Stomach (tissue), 9 donors: ENCODE results near the gene SORL1. TPM values are rescaled to one million over a fixed set of nuclear protein-coding genes. Genes with fewer than 3 reads are reported as not detected.

Experiments
- DNase-seq, 2 donors: peaks; one replicate each; pipeline versions ENCODE4 v3.0.0 to v3.0.0-alpha.2; 2013 to 2019
- H3K27ac ChIP-seq, 5 donors: fragments of 200-600 bp in 4 of 5; sonication (generic) in 4 of 5; one replicate each; pipeline ENCODE4 v1.5.1; 2013 to 2019; ENCODE audit warnings: mild to moderate bottlenecking in 1 of 5, moderate library complexity in 1 of 5
- H3K27me3 ChIP-seq, 3 donors: fragments of 200-600 bp; sonication (generic); one replicate each; pipeline ENCODE4 v1.5.1; 2017 to 2019; ENCODE audit warnings: mixed run types in 1 of 3
- H3K36me3 ChIP-seq, 4 donors: fragments of 200-600 bp; sonication (generic); 1 replicate in 3 of 4; 2 replicates in 1 of 4; pipeline ENCODE4 v1.5.1; 2016 to 2019
- H3K4me1 ChIP-seq, 4 donors: fragments of 200-600 bp; sonication (generic); one replicate each; pipeline ENCODE4 v1.5.1; 2016 to 2019
- H3K4me3 ChIP-seq, 4 donors: fragments of 200-600 bp; sonication (generic) in 3 of 4; one replicate each; pipeline ENCODE4 v1.5.1; 2016 to 2019; ENCODE audit warnings: mild to moderate bottlenecking in 1 of 4
- H3K9me3 ChIP-seq, 4 donors: fragments of 200-600 bp; sonication (generic); one replicate each; pipeline ENCODE4 v1.5.1; 2016 to 2019
- EP300 ChIP-seq: sonication (generic); formaldehyde crosslinking; IDR thresholded peaks from one replicate; pipeline ENCODE4 v1.6.1; 2017; ENCODE audit warnings: antibody characterized with exemption
- POLR2A ChIP-seq, 4 donors: fragments of 450-650 bp; IDR thresholded peaks; one replicate each; pipeline ENCODE4 v1.6.1; 2016; ENCODE audit warnings: antibody characterized with exemption in 4 of 4, control low read depth in 2 of 4, mild to moderate bottlenecking in 1 of 4, moderate library complexity in 1 of 4
- POLR2AphosphoS5 ChIP-seq, 3 donors: sonication (generic); formaldehyde crosslinking; IDR thresholded peaks; one replicate each; pipeline ENCODE4 v1.6.1; 2016; ENCODE audit warnings: antibody characterized with exemption in 3 of 3
- WGBS, 5 donors: extraction: QIAGEN DNeasy Blood & Tissue Kit in 3 of 5; methylation state at CpG; one replicate each; pipeline versions ENCODE4 v1.1.5 to v1.1.7; 2013 to 2018; 5-methylcytosine and 5-hydroxymethylcytosine counted together
- intact Hi-C: fragments of 100-400 bp; cut with DNase I; formaldehyde crosslinking; loops from one replicate; pipeline ENCODE4 v1.15.1; 2023; ENCODE audit warnings: low total_unique reads
- polyA plus RNA-seq, 3 donors: library from polyadenylated mRNA; stranded (reverse); fragments of 200-250 nt; gene quantifications; one replicate each; pipeline ENCODE4 v1.2.3, GENCODE V29; 2013
- total RNA-seq, 5 donors: library from RNA; depleted of rRNA; stranded (reverse); fragments of >200 nt; gene quantifications; one replicate each; pipeline versions ENCODE4 v1.1.0 to v1.2.3, GENCODE V29; 2014 to 2016
- TF ChIP-seq, protein P1 (sequence below), 7 experiments: fragments of 450-650 bp in 4 of 7; fragments of 200-600 bp in 3 of 7; sonication (generic) in 3 of 7; IDR thresholded peaks; one replicate each; pipeline ENCODE4 v1.5.1; 2016 to 2019; ENCODE audit warnings: antibody characterized with exemption in 7 of 7, control low read depth in 2 of 7, mild to moderate bottlenecking in 1 of 7
- donor health status: healthy with polysubstance abuse.
- donor health status: Bipolar disorder and iron deficiency.
- donor health status: healthy.

Gene SORL1
- total and polyA plus RNA-seq, 8 donors, result 0.76 to 161 (median 18.2) TPM

DNA sequence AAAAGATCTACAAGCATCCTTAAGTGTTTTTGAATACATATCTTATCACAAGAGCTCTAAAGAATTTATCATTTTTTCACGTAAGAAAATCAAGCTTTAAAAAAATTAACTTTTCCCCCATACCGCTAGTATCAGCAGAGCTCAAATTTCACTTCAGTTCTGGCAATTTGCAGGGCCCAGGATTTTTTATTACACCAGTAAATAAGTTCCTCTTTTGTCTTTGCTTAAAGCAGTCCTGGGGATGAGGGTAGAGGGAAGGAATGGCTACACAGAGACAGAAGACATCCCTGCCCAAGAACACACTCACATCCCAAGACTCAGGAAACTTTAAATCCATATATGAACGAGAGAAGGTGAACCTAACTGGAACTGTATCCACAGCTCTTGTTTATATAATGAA is 22.6 kb upstream of the SORL1 start:
- TF ChIP-seq POLR2A (IDR thresholded peaks at IDR 0.05), result no peak
- TF ChIP-seq POLR2AphosphoS5 (IDR thresholded peaks at IDR 0.05), result no peak
- TF ChIP-seq EP300, result no peak
- WGBS, 5 donors, result 32 to 43% (median 39%) methylated on average over 3 of the region's 3 CpGs
- H3K27ac ChIP-seq, result no peak overlapping the region

GRCh38 chr11:121431820-121432526 is 20.1 kb upstream of the SORL1 start:
- no peak overlapping the region for H3K4me3 ChIP-seq
- H3K27ac ChIP-seq, result no peak overlapping the region
- H3K36me3 ChIP-seq, result no peaks in the 10 kb centered on the region
- H3K4me1 ChIP-seq, result peaks cover 0 to 8% (median 6%) of the 10 kb centered on the region in 4 donors
- H3K9me3 ChIP-seq, result no peaks in the 10 kb centered on the region
- 72 to 80% (median 77%) methylated on average over 4 of the region's 4 CpGs for WGBS, 5 donors
- TF ChIP-seq POLR2AphosphoS5 (IDR thresholded peaks at IDR 0.05), result no peak
- TF ChIP-seq POLR2A (IDR thresholded peaks at IDR 0.05), result no peak
- TF ChIP-seq EP300, result no peak
- TF ChIP-seq, protein P1, sequence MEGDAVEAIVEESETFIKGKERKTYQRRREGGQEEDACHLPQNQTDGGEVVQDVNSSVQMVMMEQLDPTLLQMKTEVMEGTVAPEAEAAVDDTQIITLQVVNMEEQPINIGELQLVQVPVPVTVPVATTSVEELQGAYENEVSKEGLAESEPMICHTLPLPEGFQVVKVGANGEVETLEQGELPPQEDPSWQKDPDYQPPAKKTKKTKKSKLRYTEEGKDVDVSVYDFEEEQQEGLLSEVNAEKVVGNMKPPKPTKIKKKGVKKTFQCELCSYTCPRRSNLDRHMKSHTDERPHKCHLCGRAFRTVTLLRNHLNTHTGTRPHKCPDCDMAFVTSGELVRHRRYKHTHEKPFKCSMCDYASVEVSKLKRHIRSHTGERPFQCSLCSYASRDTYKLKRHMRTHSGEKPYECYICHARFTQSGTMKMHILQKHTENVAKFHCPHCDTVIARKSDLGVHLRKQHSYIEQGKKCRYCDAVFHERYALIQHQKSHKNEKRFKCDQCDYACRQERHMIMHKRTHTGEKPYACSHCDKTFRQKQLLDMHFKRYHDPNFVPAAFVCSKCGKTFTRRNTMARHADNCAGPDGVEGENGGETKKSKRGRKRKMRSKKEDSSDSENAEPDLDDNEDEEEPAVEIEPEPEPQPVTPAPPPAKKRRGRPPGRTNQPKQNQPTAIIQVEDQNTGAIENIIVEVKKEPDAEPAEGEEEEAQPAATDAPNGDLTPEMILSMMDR (IDR thresholded peaks at IDR 0.05), result no peak
- intact Hi-C loops, result no loop called here
- DNase-seq, result no peak
- peaks cover 0 to 14% (median 0%) of the 10 kb centered on the region in 3 donors for H3K27me3 ChIP-seq

More for the DNA sequence above, 22.6 kb upstream of the SORL1 start:
- Histone ChIP-seq H3K4me1 (peaks cover 0 to 12% (median 9%) of the 10 kb centered on the region in 4 donors), H3K4me3 (no peak overlapping the region), H3K9me3 (no peaks in the 10 kb centered on the region), H3K27me3 (peaks cover 0 to 16% (median 0%) of the 10 kb centered on the region in 3 donors), H3K36me3 (no peaks in the 10 kb centered on the region)
- intact Hi-C loops, result no loop called here
- no peak for DNase-seq

DNA sequence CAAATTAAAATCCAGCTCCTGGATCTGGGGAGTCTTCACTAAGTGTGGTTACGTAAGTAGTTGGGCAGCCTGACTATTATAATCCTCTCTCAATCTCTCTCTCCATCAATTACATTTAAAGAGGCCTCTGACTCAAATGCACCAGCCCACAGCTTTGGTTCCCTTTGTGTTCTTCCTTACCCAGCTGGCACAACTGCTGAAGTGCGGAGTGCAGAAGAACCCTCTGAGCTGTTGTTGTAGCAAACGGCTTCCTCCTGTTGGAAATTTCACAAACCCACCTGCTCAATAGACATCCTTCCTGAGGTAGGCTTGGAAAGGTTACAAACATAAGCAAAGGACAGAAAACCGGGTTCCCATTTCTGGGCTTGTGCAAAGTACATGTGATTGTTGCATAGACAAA is 17.0 kb upstream of the SORL1 start:
- Histone ChIP-seq H3K9me3 (no peaks in the 10 kb centered on the region), H3K4me3 (no peak overlapping the region), H3K4me1 (peaks cover 0 to 13% (median 0%) of the 10 kb centered on the region in 4 donors), H3K27me3 (no peaks in the 10 kb centered on the region), H3K27ac (peak overlapping the region in 2 of 5 donors; percentile 49 to 50), H3K36me3 (no peaks in the 10 kb centered on the region)
- DNase-seq, result no peak
- WGBS, 5 donors, result 60 to 79% (median 68%) methylated on average over 4 of the region's 4 CpGs
- intact Hi-C loops, result no loop called here
- TF ChIP-seq POLR2A (IDR thresholded peaks at IDR 0.05), result no peak
- TF ChIP-seq, protein P1 (IDR thresholded peaks at IDR 0.05), result no peak
- TF ChIP-seq POLR2AphosphoS5 (IDR thresholded peaks at IDR 0.05), result no peak
- TF ChIP-seq EP300, result no peak

DNA sequence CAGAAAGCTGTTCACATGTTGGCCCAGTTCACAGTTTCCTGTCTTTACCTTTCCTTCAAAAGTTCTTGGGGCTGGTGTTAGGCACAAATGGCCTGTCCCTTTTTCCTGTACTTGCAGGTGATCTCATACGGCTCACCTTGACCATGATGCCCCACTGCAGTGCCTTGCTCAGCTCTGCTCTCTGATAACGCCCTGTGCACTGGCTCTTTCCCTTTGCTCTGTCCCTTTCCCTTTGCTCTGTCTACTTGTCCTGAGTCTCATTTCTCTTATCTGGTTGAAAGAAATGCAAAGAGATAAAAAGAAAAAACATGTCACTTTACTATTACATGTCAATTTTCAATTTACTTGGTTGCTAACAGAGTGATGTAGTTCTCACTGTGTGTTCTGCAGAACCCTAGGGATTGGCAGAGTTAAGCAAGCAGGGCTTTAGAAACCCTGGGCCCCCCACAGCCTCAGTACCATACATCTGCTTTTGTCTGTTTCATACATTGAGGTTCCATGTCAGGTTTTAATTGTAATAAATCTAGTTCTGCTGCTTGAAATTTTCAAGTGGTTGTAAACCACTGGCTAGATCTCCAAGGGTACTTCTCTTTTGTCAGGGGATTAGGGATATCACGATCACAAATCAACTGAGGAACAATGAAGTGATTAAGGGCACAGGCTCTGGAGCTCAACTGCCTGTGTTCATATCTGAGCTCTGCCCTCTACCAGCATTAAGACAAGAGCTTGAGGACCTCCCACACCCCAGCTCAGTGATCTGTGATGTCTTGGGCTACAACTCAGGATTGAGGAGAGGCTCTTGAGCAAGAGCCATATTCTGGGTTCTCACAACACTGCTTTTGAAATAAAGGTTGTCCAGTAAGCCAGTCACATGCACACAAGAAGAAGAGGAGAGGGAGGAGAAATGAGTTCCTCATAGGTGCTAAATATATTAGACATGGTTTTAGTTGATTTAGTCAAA is 16.3 kb upstream of the SORL1 start:
- intact Hi-C loops, result no loop called here
- H3K36me3 ChIP-seq, result no peaks in the 10 kb centered on the region
- 76 to 82% (median 78%) methylated on average over 3 of the region's 3 CpGs for WGBS, 5 donors
- H3K9me3 ChIP-seq, result no peaks in the 10 kb centered on the region
- no peak for TF ChIP-seq POLR2A (IDR thresholded peaks at IDR 0.05)
- no peak for TF ChIP-seq EP300
- TF ChIP-seq POLR2AphosphoS5 (IDR thresholded peaks at IDR 0.05), result no peak
- TF ChIP-seq, protein P1 (IDR thresholded peaks at IDR 0.05), result no peak
- DNase-seq, result no peak
- H3K27ac ChIP-seq, result peak overlapping the region in 2 of 5 donors; percentile 49 to 50
- H3K27me3 ChIP-seq, result no peaks in the 10 kb centered on the region
- no peak overlapping the region for H3K4me3 ChIP-seq
- peaks cover 0 to 13% (median 0%) of the 10 kb centered on the region in 4 donors for H3K4me1 ChIP-seq
